ENCODE data around the gene CTBP2.
"Not testable (repeated sequence)": the region's sequence is repeated elsewhere in the genome, so short reads cannot be mapped to it uniquely, and the experiment has no call there.

Gene CTBP2

GRCh38 chr10:125158601-125159485 lies 1.5 kb downstream of the CTBP2 start:
- DNase-seq (ENCODE audit: low read depth in 2 of 2) = no peak

- no peak for DNase-seq (ENCODE audit: low read depth in 2 of 2)
Observed at GRCh38 chr10:125158275-125158600, 2.1 kb downstream of the CTBP2 start.

GRCh38 chr10:125157505-125157904 lies 2.9 kb downstream of the CTBP2 start:
- no peak for DNase-seq (ENCODE audit: low read depth in 2 of 2)

DNA sequence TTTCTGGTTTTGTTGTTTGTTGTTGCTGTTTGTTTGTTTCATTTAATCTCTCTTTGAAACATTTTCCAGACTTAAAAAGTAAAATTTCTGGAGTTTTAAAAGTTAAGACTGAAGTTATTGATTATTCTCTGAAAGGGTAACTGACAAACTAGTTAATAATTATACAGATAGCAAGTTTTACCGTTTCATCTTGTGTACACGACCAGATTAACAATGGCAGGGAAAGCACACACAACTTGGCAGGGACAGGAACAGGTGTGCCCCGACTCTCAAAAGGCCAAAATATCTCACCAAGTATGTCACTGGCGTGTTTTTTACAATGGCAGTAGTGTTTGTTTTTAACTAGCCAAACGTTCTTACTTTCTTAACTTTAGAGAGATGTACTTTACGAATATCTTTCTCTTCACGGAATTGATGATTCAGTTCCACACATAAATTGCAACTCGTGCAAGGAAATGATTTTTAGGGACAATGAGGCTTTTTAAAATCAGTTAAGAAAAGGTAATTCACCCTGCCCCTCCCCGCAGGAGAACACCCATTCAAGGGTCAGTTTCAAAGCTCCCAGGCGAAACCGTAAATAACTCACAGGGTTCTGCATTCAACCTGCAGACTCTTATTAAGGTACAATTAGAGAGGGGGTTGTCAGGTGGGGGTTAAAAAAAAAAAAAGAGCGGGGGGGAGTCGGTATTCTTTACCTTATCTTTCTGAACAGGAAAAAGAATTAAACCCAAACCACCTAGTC lies 3.5 kb downstream of the CTBP2 start:
- DNase-seq (ENCODE audit: low read depth in 2 of 2) = no peak

- DNase-seq (ENCODE audit: low read depth in 2 of 2) = no peak
Observed at GRCh38 chr10:125156196-125156595, 4.2 kb downstream of the CTBP2 start.

GRCh38 chr10:125155101-125155500 lies 5.3 kb downstream of the CTBP2 start:
- no peak for DNase-seq (ENCODE audit: low read depth in 2 of 2)

GRCh38 chr10:125154529-125154928 lies 5.8 kb downstream of the CTBP2 start:
- no peak for DNase-seq (ENCODE audit: low read depth in 2 of 2)

GRCh38 chr10:125153703-125154490 lies 6.5 kb downstream of the CTBP2 start:
- DNase-seq (ENCODE audit: low read depth in 2 of 2) = no peak

GRCh38 chr10:125152450-125153368 lies 7.7 kb downstream of the CTBP2 start:
- DNase-seq (ENCODE audit: low read depth in 2 of 2) = no peak

DNA sequence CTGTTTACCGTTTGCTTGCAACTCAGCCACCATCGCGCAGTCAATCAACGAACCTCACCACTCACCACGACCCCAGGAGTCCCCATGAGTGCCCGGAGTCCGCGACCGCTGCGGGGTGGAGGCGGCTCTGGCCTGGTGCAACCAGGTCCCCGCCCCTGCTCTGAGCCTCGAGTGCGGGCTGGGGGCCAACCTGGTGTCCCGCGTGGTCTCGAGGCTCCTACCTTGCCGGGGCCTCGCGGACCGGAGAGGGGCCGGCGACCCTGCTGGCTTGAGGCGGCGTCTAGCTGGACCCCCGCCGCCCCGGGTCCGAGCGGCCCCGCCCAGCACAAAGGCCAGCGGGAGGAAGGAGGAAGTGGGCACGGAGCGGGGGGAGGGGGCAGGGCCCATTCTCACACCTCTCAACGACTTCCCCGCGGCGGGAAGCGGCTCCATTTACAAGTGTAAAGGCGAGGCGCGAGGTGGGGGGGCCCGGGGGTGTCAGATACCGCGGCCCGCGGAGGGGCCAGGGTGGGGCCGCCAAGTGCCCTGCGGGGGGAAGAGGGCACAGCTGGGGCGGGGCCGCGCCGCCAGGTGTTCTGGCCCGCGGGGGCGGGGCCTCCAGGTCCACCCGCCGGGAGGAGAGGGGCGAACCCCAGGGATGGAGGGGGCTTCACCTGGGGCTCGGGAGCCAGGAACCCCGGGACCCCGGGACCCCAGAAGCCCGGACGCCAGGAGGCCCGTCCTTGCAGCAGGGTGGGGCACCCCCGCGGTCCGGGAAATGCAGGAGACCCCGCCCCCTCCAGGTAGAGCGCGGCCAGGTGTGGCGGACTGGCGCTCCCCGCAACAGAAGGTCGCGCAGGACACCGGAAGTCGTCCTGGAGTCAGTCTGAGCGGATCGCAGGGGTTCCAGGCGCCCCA lies 8.6 kb downstream of the CTBP2 start:
- no peak for DNase-seq (ENCODE audit: low read depth in 2 of 2)

- no peak for DNase-seq (ENCODE audit: low read depth in 2 of 2)
Observed at GRCh38 chr10:125151170-125151552, 9.2 kb downstream of the CTBP2 start.

DNA sequence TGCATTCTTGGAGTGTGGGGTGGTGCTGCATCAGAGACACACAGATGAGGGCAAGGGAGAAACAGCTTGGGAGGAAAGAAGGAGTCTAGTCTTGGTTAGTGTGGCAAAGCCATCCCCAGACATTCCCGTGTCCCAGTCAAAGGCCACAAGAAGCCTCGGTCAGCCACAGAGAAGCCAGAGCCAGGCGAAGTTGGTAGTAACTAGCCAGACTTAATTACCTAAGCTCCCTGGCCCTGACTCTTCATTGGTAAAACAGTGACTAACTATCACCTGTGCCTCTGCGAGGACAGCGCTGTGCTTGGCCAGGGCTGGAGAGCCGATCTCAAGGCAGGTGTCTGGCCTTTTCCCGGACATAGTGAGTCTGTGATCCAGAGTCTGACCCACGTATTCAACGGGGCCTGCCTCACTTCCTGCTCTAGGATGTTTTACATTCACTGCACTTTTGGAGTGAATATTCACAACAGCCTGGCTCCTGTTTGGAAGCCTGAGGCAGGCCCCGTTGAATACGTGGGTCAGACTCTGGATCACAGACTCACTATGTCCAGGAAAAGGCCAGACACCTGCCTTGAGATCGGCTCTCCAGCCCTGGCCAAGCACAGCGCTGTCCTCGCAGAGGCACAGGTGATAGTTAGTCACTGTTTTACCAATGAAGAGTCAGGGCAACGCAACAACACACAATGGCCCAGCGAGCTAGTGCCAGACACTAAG lies 9.8 kb downstream of the CTBP2 start:
- not testable (repeated sequence) for DNase-seq (ENCODE audit: low read depth in 2 of 2)

GRCh38 chr10:125149680-125150047 lies 10.7 kb downstream of the CTBP2 start:
- DNase-seq (ENCODE audit: low read depth in 2 of 2) = no peak

DNA sequence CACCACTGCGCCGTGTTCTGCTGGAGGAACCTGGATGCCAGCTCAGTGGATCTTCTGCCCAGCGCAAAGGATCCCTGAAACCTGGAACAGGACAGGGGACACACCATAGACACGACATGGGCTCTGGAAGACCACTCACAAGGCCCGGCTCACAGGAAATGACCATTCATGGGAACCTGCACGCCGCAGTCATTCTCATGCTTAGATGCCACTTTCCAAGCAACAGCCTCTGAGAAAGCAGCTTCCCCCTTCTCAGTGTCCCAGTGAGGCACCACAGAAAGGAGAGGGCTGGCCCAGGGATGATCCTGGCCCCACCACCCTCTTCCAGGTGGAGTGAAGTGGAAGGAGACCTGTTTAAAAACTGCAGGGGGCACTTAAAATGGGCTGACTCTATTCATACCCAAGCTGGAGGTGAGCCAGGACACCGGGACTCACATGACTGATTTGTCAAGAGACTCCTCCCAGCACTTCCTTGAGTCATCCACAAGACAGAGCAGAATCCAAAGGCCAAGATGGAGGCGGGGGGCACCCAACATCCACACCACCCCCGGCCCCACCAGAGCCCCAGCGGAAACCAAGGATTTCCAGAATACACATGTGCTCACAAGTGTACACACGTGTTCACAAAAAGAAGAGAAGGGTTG lies 11.2 kb downstream of the CTBP2 start:
- no peak for DNase-seq (ENCODE audit: low read depth in 2 of 2)

- no peak for DNase-seq (ENCODE audit: low read depth in 2 of 2)
Observed at GRCh38 chr10:125148528-125148927, 11.8 kb downstream of the CTBP2 start.

DNA sequence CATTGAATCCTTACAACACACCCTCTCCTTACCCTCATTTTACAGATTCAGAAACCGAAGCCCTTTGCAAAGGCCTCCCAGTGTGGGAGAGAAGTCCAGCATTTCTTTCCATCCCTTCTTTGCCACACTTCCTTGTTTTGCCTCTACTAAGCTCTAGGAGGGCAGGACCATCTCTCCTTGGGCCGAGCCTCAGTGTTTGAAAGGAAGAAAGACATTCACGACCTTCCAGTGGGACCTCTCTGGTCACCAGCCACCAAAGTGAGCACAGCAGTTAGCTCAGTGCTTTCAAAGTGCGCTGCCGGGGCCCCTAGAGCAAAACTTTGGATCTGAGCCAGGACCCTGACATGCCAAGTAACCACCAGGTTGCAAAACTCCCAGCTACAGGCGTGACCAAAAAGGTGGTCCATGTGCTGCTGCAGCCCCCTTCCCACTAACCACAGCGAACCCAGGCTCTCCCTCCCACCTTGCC lies 12.4 kb downstream of the CTBP2 start:
- DNase-seq (ENCODE audit: low read depth in 2 of 2) = no peak

- no peak for DNase-seq (ENCODE audit: low read depth in 2 of 2)
Observed at GRCh38 chr10:125146791-125147579, 13.4 kb downstream of the CTBP2 start.

DNA sequence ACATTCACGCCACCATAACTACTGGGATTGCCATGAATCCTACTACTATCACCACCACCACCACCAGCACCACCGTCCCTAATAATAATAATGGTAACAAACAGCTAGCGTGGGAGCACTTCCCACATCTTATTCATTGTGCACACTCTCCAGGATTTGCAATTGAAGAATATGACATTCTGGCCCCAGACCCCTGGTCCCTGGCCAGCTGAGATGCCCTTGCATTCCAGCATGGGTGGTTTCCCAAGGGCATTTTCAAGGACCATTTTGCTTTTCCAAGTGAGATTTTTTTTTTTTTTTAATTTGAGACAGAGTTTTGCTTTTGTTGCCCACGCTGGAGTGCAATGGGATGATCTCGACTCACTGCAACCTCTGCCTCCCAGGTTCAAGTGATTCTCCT lies 14.7 kb downstream of the CTBP2 start:
- DNase-seq (ENCODE audit: low read depth in 2 of 2) = no peak

Measured in fibroblast of skin of left biceps (primary cell).